ENCODE data around the gene MTFR1L. TPM values are rescaled to one million over a fixed set of nuclear protein-coding genes. Genes with fewer than 3 reads are reported as not detected.

The MTFR1L gene
- total and polyA plus RNA-seq, 2 donors (not counting 1 experiment from before 2014, with no cell fraction given), result 38.3 to 56.0 TPM

DNA sequence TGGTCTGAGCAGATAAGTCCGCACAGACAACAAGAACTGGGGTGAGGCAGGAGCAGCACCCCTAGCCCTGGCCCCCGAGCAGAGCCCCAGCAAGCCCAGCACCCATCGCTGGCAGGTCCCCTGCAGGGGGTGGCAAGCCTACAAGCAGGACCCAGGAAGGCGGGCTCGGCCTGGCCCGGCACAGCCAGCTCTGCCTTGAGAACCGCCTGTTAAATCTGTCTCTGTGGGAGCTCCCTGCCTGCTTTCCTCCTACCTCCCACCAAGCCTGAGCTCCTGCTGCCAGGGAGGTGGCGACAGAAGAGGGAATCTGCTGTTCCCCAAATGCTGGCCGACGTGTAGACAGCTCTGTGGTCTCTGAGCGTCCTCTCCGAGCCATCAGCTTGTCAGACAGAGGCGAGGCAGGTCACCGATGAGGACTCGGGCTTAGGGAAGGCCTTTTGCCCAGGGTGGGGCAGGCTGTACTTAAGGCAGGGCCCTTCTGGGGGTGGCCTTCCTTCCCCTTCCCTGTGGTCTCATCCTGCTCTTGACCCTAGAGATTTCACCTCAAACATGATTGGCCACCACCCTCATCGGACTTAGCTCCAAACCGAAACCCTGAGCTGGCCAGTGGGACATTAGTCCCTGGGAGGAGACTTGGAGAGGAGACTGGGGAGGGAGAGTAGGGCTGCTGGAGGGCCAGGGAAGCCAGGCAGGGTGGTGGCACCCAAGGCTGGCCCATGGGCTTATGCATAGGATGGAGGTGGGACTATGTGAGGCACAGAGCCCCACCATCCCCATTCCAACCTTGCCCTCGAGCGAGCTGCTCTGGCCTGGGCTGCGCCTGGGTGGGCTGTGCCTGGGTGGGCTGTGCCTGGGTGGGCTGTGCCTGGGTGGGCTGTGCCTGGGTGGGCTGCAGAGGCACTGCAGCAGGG lies 12.0 kb upstream of the MTFR1L start:
- H3K79me2 ChIP-seq (ENCODE audit: control insufficient read depth, insufficient read depth, low read length), result no peaks in the 10 kb centered on the region
- no peak overlapping the region for H3K27ac ChIP-seq (ENCODE audit: insufficient read depth, low read length)
- no peaks in the 10 kb centered on the region for H3K9me3 ChIP-seq (ENCODE audit: control insufficient read depth, insufficient read depth, low read depth, low read length)
- H3K4me2 ChIP-seq (ENCODE audit: extremely low read depth, insufficient read depth, low read length), result no peak overlapping the region
- H4K20me1 ChIP-seq (ENCODE audit: control insufficient read depth, extremely low read depth, insufficient read depth, low read length), result no peaks in the 10 kb centered on the region
- DNase-seq (ENCODE audit: low read depth in 2 of 2), result no peak
- TF ChIP-seq, protein P1, sequence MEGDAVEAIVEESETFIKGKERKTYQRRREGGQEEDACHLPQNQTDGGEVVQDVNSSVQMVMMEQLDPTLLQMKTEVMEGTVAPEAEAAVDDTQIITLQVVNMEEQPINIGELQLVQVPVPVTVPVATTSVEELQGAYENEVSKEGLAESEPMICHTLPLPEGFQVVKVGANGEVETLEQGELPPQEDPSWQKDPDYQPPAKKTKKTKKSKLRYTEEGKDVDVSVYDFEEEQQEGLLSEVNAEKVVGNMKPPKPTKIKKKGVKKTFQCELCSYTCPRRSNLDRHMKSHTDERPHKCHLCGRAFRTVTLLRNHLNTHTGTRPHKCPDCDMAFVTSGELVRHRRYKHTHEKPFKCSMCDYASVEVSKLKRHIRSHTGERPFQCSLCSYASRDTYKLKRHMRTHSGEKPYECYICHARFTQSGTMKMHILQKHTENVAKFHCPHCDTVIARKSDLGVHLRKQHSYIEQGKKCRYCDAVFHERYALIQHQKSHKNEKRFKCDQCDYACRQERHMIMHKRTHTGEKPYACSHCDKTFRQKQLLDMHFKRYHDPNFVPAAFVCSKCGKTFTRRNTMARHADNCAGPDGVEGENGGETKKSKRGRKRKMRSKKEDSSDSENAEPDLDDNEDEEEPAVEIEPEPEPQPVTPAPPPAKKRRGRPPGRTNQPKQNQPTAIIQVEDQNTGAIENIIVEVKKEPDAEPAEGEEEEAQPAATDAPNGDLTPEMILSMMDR (conservative IDR thresholded peaks at IDR 0.05 in 1 of 2, IDR thresholded peaks at IDR 0.05 in 1 of 2; ENCODE audit: low read depth in 1 of 2, low read length in 2 of 2), result no peak
- no peak for TF ChIP-seq EZH2 (IDR thresholded peaks at IDR 0.05; ENCODE audit: low read length, missing control alignments)
- peaks cover 11% of the 10 kb centered on the region for H3K4me1 ChIP-seq (ENCODE audit: control insufficient read depth, extremely low read depth, insufficient read depth, low read length)
- no peak overlapping the region for H3K9ac ChIP-seq (ENCODE audit: insufficient read depth, low read length)
- no peaks in the 10 kb centered on the region for H3K27me3 ChIP-seq (ENCODE audit: control insufficient read depth, insufficient read depth, low read length)
- H3K4me3 ChIP-seq (replicated peaks in 1 of 4; ENCODE audit: control extremely low read depth in 1 of 4, insufficient read depth in 1 of 4, low read depth in 3 of 4, low read length in 4 of 4), result no peak overlapping the region
- H3K36me3 ChIP-seq (ENCODE audit: control insufficient read depth, insufficient read depth, low read length), result peaks cover 12% of the 10 kb centered on the region
- no peak overlapping the region for H2AFZ ChIP-seq (ENCODE audit: low read length)

DNA sequence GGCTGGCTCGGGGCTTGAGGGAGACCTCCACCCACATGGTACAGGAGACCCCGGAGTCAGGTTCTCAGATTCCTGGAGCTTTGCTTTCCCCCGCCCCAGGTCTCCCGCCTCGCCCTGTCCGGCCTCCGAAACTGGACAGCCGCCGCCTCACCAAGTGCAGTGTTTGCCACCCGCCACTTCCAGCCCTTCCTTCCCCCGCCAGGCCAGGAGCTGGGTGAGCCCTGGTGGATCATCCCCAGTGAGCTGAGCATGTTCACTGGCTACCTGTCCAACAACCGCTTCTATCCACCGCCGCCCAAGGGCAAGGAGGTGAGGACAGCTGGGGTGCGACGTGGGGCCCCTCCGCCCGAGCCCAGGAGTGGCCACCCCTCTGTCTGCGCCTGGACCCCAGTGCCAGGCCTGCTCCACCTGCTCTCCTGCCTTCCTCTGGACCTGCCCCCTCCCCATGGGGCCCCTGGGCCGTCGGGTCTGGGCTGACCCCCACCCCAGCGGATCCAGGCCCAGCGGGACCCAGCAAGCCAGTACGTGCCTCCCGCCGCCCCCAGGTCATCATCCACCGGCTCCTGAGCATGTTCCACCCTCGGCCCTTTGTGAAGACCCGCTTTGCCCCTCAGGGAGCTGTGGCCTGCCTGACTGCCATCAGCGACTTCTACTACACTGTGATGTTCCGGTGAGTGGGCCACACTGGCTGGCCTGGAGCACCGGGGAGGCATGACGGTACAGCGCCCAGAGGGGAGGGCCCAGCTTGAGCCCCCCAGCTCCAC lies 11.1 kb upstream of the MTFR1L start:
- Histone ChIP-seq H3K4me1 (ENCODE audit: control insufficient read depth, extremely low read depth, insufficient read depth, low read length) (peaks cover 11% of the 10 kb centered on the region), H2AFZ (ENCODE audit: low read length) (no peak overlapping the region), H3K4me3 (replicated peaks in 1 of 4; ENCODE audit: control extremely low read depth in 1 of 4, insufficient read depth in 1 of 4, low read depth in 3 of 4, low read length in 4 of 4) (no peak overlapping the region), H3K27ac (ENCODE audit: insufficient read depth, low read length) (no peak overlapping the region), H3K9me3 (ENCODE audit: control insufficient read depth, insufficient read depth, low read depth, low read length) (no peaks in the 10 kb centered on the region), H3K36me3 (ENCODE audit: control insufficient read depth, insufficient read depth, low read length) (peaks cover 14% of the 10 kb centered on the region), H3K27me3 (ENCODE audit: control insufficient read depth, insufficient read depth, low read length) (no peaks in the 10 kb centered on the region), H3K9ac (ENCODE audit: insufficient read depth, low read length) (no peak overlapping the region), H4K20me1 (ENCODE audit: control insufficient read depth, extremely low read depth, insufficient read depth, low read length) (no peaks in the 10 kb centered on the region), H3K79me2 (ENCODE audit: control insufficient read depth, insufficient read depth, low read length) (no peaks in the 10 kb centered on the region), H3K4me2 (ENCODE audit: extremely low read depth, insufficient read depth, low read length) (no peak overlapping the region)
- no peak for TF ChIP-seq EZH2 (IDR thresholded peaks at IDR 0.05; ENCODE audit: low read length, missing control alignments)
- TF ChIP-seq, protein P1 (conservative IDR thresholded peaks at IDR 0.05 in 1 of 2, IDR thresholded peaks at IDR 0.05 in 1 of 2; ENCODE audit: low read depth in 1 of 2, low read length in 2 of 2), result no peak
- DNase-seq (ENCODE audit: low read depth in 2 of 2), result no peak

DNA sequence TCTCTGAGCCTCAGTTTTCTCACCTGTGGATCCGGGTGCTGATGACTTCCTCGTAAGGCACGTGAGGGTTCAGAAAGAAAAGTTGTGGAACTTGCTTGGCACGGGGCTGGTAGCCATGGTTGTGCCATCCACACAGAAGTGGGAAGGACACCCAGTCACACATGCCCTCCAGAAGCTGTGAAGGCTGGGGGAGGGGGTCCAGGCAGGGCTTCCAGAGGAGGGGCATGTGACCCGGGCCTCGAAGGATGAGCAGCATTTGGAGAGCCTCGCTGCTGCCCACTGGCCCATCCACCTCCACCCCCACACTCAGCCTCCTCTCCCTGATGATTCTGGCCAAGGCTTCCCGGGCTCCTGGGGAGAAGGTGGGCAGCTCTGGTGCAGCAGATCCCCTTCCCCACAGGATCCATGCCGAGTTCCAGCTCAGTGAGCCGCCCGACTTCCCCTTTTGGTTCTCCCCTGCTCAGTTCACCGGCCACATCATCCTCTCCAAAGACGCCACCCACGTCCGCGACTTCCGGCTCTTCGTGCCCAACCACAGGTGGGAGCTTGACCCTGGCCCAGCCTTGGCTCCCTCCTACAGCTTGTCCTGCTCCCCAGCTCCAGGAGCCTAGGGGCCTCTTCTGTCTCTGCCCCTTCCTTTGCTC lies 10.3 kb upstream of the MTFR1L start:
- H3K79me2 ChIP-seq (ENCODE audit: control insufficient read depth, insufficient read depth, low read length), result no peaks in the 10 kb centered on the region
- no peak overlapping the region for H3K4me3 ChIP-seq (replicated peaks in 1 of 4; ENCODE audit: control extremely low read depth in 1 of 4, insufficient read depth in 1 of 4, low read depth in 3 of 4, low read length in 4 of 4)
- no peak for DNase-seq (ENCODE audit: low read depth in 2 of 2)
- H3K4me2 ChIP-seq (ENCODE audit: extremely low read depth, insufficient read depth, low read length), result no peak overlapping the region
- H2AFZ ChIP-seq (ENCODE audit: low read length), result no peak overlapping the region
- H3K9ac ChIP-seq (ENCODE audit: insufficient read depth, low read length), result no peak overlapping the region
- H4K20me1 ChIP-seq (ENCODE audit: control insufficient read depth, extremely low read depth, insufficient read depth, low read length), result no peaks in the 10 kb centered on the region
- H3K27me3 ChIP-seq (ENCODE audit: control insufficient read depth, insufficient read depth, low read length), result no peaks in the 10 kb centered on the region
- no peaks in the 10 kb centered on the region for H3K9me3 ChIP-seq (ENCODE audit: control insufficient read depth, insufficient read depth, low read depth, low read length)
- H3K27ac ChIP-seq (ENCODE audit: insufficient read depth, low read length), result no peak overlapping the region
- peaks cover 8% of the 10 kb centered on the region for H3K4me1 ChIP-seq (ENCODE audit: control insufficient read depth, extremely low read depth, insufficient read depth, low read length)
- TF ChIP-seq EZH2 (IDR thresholded peaks at IDR 0.05; ENCODE audit: low read length, missing control alignments), result no peak
- TF ChIP-seq, protein P1 (conservative IDR thresholded peaks at IDR 0.05 in 1 of 2, IDR thresholded peaks at IDR 0.05 in 1 of 2; ENCODE audit: low read depth in 1 of 2, low read length in 2 of 2), result no peak
- peaks cover 19% of the 10 kb centered on the region for H3K36me3 ChIP-seq (ENCODE audit: control insufficient read depth, insufficient read depth, low read length)
